Spleen (tissue), 7 donors: ENCODE data around the gene RNASE7.

Source experiments
- POLR2A ChIP-seq, 3 donors: fragments of 450-650 bp; IDR thresholded peaks; one replicate each; pipeline ENCODE4 v1.5.1; 2017; ENCODE audit warnings: antibody characterized with exemption in 3 of 3, mild to moderate bottlenecking in 1 of 3
- TF ChIP-seq, protein P1 (sequence below), 11 experiments: fragments of 200-600 bp in 7 of 11; fragments of 450-650 bp in 4 of 11; sonication (generic) in 4 of 11; IDR thresholded peaks in 8 of 11; conservative IDR thresholded peaks in 3 of 11; 1 replicate in 7 of 11; 2 replicates in 4 of 11; pipeline versions ENCODE4 v1.4.0 to v1.8.0; 2016 to 2021; ENCODE audit warnings: antibody characterized with exemption in 11 of 11, inconsistent platforms in 4 of 11, mild to moderate bottlenecking in 1 of 11
- donor health status: DM: no; HTN: no; CAD: no; lungs with moderate emphysema.
- donor health status: DM: no; HTN: no; CAD: no.
- donor health status: DM: no; HTN: no; CAD: no.

GRCh38 chr14:21078287-21078686 lies 36.1 kb downstream of the RNASE7 start:
- no peak for TF ChIP-seq POLR2A (IDR thresholded peaks at IDR 0.05)
- TF ChIP-seq, protein P1, sequence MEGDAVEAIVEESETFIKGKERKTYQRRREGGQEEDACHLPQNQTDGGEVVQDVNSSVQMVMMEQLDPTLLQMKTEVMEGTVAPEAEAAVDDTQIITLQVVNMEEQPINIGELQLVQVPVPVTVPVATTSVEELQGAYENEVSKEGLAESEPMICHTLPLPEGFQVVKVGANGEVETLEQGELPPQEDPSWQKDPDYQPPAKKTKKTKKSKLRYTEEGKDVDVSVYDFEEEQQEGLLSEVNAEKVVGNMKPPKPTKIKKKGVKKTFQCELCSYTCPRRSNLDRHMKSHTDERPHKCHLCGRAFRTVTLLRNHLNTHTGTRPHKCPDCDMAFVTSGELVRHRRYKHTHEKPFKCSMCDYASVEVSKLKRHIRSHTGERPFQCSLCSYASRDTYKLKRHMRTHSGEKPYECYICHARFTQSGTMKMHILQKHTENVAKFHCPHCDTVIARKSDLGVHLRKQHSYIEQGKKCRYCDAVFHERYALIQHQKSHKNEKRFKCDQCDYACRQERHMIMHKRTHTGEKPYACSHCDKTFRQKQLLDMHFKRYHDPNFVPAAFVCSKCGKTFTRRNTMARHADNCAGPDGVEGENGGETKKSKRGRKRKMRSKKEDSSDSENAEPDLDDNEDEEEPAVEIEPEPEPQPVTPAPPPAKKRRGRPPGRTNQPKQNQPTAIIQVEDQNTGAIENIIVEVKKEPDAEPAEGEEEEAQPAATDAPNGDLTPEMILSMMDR (IDR thresholded peaks at IDR 0.05 in 8 of 11, conservative IDR thresholded peaks at IDR 0.05 in 3 of 11): no peak
